ENCODE results near the gene PLCL2. TPM values are rescaled to one million over a fixed set of nuclear protein-coding genes. Genes with fewer than 3 reads are reported as not detected.
"Not testable (repeated sequence)": the region's sequence is repeated elsewhere in the genome, so short reads cannot be mapped to it uniquely, and the experiment has no call there.

Gene PLCL2
- total RNA-seq, 1 donor from 2014 or later = 0.85 TPM

DNA sequence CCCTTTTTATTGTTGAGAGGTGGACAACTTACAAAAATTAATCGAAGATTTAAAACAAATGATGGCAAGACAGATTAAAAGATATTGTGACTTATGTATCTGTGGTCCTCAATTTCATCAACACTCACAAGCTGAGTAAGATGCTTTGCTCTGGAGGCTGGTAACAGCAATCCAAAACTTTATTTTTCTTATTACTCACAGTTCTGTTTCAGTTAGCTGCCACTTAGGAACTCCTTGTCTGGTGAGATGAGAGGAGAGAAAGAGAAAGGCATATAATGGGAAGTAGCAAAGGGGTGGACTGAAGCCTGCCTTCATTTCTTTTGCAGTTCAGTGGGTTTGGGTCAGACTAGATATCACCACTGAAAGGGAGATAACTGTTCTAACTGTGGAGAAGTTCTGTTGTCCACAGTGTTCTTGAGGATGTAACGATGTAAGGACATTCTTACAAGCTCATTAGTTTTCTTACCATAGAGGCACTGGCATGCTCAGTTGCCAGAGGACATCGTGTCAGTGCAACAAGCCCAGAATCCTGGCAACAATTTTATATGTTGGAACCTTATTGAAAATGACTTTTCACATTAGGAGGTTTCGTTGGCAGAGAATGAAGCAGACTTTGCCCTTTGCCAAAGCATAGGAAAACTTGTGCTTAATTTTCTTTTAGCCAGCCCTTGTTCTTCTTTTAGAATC lies 93.6 kb downstream of the PLCL2 start:
- H3K9me3 Mint-ChIP-seq (ENCODE audit: low read depth) = peaks cover 9% of the 10 kb centered on the region
- no peak for DNase-seq (ENCODE audit: low spot score)
- TF ChIP-seq, protein P1, sequence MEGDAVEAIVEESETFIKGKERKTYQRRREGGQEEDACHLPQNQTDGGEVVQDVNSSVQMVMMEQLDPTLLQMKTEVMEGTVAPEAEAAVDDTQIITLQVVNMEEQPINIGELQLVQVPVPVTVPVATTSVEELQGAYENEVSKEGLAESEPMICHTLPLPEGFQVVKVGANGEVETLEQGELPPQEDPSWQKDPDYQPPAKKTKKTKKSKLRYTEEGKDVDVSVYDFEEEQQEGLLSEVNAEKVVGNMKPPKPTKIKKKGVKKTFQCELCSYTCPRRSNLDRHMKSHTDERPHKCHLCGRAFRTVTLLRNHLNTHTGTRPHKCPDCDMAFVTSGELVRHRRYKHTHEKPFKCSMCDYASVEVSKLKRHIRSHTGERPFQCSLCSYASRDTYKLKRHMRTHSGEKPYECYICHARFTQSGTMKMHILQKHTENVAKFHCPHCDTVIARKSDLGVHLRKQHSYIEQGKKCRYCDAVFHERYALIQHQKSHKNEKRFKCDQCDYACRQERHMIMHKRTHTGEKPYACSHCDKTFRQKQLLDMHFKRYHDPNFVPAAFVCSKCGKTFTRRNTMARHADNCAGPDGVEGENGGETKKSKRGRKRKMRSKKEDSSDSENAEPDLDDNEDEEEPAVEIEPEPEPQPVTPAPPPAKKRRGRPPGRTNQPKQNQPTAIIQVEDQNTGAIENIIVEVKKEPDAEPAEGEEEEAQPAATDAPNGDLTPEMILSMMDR (IDR thresholded peaks at IDR 0.05) = no peak
- H3K4me3 Mint-ChIP-seq (ENCODE audit: unreplicated experiment) = no peak overlapping the region
- no peak overlapping the region for H3K27ac Mint-ChIP-seq (ENCODE audit: unreplicated experiment)
- H3K27me3 Mint-ChIP-seq (ENCODE audit: low read depth) = no peaks in the 10 kb centered on the region
- H3K36me3 Mint-ChIP-seq (ENCODE audit: low read depth) = no peaks in the 10 kb centered on the region
- peaks cover 6% of the 10 kb centered on the region for H3K4me1 Mint-ChIP-seq (ENCODE audit: low read depth)

DNA sequence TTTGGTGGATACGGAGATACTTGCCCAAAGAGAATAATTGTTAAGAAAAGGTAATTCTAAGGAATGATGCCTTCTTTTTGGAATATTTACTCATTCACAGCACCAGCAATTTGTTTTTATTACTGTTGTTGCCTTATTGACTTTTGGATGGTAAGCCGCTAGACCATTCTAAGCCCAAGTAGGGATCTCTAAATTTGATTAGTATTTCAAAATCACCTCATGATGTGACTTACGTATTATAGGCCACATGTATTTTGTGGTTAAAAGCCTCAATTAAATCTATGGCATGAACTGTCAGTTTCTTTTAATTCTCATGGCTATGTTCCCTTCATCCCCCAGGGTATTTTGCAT lies 94.1 kb downstream of the PLCL2 start:
- Mint-ChIP-seq H3K9me3 (ENCODE audit: low read depth) (peaks cover 5% of the 10 kb centered on the region), H3K36me3 (ENCODE audit: low read depth) (no peaks in the 10 kb centered on the region), H3K27me3 (ENCODE audit: low read depth) (no peaks in the 10 kb centered on the region), H3K4me3 (ENCODE audit: unreplicated experiment) (no peak overlapping the region), H3K4me1 (ENCODE audit: low read depth) (peaks cover 6% of the 10 kb centered on the region), H3K27ac (ENCODE audit: unreplicated experiment) (no peak overlapping the region)
- DNase-seq (ENCODE audit: low spot score) = no peak
- TF ChIP-seq, protein P1 (IDR thresholded peaks at IDR 0.05) = no peak

DNA sequence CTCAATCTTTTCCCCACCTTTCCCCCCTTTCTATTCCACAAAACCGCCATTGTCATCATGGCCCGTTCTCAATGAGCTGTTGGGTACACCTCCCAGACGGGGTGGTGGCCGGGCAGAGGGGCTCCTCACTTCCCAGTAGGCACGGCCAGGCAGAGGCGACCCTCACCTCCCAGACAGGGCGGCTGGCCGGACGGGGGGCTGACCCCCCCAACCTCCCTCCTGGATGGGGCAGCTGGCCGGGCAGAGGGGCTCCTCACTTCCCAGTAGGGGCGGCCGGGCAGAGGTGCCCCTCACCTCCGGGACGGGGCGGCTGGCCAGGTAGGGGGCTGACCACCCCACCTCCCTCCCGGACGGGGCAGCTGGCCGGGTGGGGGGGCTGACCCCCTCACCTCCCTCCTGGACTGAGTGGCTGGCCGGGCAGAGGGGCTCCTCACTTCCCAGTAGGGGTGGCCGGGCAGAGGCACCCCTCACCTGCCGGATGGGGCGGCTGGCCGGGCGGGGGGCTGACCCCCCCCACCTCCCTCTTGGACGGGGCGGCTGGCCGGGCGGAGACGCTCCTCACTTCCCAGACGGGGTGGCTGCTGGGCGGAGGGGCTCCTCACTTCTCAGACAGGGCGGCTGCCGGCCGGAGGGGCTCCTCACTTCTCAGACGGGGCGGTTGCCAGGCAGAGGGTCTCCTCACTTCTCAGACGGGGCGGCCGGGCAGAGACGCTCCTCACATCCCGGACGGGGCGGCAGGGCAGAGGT lies 95.2 kb downstream of the PLCL2 start:
- H3K4me1 Mint-ChIP-seq (ENCODE audit: low read depth) = not testable (repeated sequence)

DNA sequence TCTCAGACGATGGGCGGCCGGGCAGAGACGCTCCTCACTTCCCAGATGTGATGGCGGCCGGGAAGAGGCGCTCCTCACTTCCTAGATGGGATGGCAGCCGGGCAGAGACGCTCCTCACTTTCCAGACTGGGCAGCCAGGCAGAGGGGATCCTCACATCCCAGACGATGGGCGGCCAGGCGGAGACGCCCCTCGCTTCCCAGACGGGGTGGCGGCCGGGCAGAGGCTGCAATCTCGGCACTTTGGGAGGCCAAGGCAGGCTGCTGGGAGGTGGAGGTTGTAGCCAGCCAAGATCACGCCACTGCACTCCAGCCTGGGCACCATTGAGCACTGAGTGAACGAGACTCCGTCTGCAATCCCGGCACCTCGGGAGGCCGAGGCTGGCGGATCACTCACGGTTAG lies 95.8 kb downstream of the PLCL2 start:
- H3K27ac Mint-ChIP-seq (ENCODE audit: unreplicated experiment); H3K27me3 Mint-ChIP-seq (ENCODE audit: low read depth); H3K36me3 Mint-ChIP-seq (ENCODE audit: low read depth); DNase-seq (ENCODE audit: low spot score); H3K4me1 Mint-ChIP-seq (ENCODE audit: low read depth); H3K4me3 Mint-ChIP-seq (ENCODE audit: unreplicated experiment); H3K9me3 Mint-ChIP-seq (ENCODE audit: low read depth): not testable (repeated sequence)

More for the DNA sequence above, 95.2 kb downstream of the PLCL2 start:
- not testable (repeated sequence) for H3K9me3 Mint-ChIP-seq (ENCODE audit: low read depth); H3K36me3 Mint-ChIP-seq (ENCODE audit: low read depth); DNase-seq (ENCODE audit: low spot score); H3K27me3 Mint-ChIP-seq (ENCODE audit: low read depth); H3K4me3 Mint-ChIP-seq (ENCODE audit: unreplicated experiment); H3K27ac Mint-ChIP-seq (ENCODE audit: unreplicated experiment)

DNA sequence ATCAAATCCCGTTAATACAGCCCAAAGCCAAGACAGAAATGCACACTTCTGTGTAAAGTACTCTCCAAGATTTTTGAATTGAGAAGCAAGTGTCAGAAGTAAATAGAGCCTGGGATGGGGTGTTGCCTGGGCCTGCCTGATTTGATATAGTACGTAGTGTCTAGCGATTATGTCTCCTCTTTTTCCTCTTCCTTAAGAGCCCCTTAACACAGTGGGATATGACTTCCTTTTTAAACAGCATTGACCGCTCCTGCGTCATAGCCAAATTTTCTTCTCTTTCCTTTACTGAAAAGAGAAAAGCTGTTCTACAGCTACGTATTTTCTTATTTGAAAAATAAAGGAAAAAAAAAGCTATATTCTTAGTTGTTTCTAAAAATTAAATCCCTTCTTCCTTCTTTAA lies 97.7 kb downstream of the PLCL2 start:
- no peak for DNase-seq (ENCODE audit: low spot score)
- Mint-ChIP-seq H3K27me3 (ENCODE audit: low read depth) (no peaks in the 10 kb centered on the region), H3K27ac (ENCODE audit: unreplicated experiment) (no peak overlapping the region), H3K36me3 (ENCODE audit: low read depth) (no peaks in the 10 kb centered on the region), H3K4me3 (ENCODE audit: unreplicated experiment) (no peak overlapping the region), H3K9me3 (ENCODE audit: low read depth) (no peaks in the 10 kb centered on the region), H3K4me1 (ENCODE audit: low read depth) (peaks cover 6% of the 10 kb centered on the region)
- TF ChIP-seq, protein P1 (IDR thresholded peaks at IDR 0.05) = no peak

DNA sequence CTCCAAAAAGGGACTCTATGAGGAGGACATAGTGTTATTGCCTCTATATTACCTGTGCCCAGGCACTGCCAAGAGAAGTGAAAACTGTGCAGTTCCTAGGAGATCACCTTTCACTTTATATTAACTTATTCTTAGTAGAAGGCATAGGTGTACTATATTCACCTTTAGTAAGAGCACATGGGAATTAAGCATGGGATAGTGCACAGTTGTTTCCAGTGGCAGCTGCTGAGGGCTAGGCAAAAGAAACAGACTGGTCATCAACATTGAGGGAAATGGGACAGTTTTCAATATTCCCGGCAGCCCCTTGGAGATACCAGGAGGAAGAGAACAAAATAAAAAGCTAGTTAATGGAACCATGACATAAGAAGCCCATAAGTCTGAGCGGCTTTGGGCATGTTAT lies 100.9 kb downstream of the PLCL2 start:
- no peaks in the 10 kb centered on the region for H3K4me1 Mint-ChIP-seq (ENCODE audit: low read depth)
- no peaks in the 10 kb centered on the region for H3K36me3 Mint-ChIP-seq (ENCODE audit: low read depth)
- TF ChIP-seq, protein P1 (IDR thresholded peaks at IDR 0.05) = no peak
- no peak overlapping the region for H3K27ac Mint-ChIP-seq (ENCODE audit: unreplicated experiment)
- no peaks in the 10 kb centered on the region for H3K27me3 Mint-ChIP-seq (ENCODE audit: low read depth)
- no peak overlapping the region for H3K4me3 Mint-ChIP-seq (ENCODE audit: unreplicated experiment)
- DNase-seq (ENCODE audit: low spot score) = no peak
- H3K9me3 Mint-ChIP-seq (ENCODE audit: low read depth) = no peaks in the 10 kb centered on the region
